Body of pancreas (tissue), 4 donors: ENCODE data around the gene CNKSR2. TPM values are rescaled to one million over a fixed set of nuclear protein-coding genes. Genes with fewer than 3 reads are reported as not detected.

ENCODE experiments used
- ATAC-seq: fragments of 150-250 bp; one replicate; pipeline ENCODE4 v1.9.1; 2016
- DNase-seq, 4 donors: peaks; one replicate each; pipeline ENCODE4 v3.0.0-alpha.2; 2019
- H3K27ac ChIP-seq, 4 donors: fragments of 200-600 bp; sonication (generic); 1 replicate in 3 of 4; 2 replicates in 1 of 4; pipeline versions ENCODE4 v1.5.1 to v1.6.1; 2016 to 2019; ENCODE audit warnings: mild to moderate bottlenecking in 1 of 4, mixed read lengths in 1 of 4, moderate library complexity in 1 of 4
- H3K27me3 ChIP-seq, 2 donors: fragments of 200-600 bp; sonication (generic); one replicate each; pipeline ENCODE4 v1.6.0; 2016; ENCODE audit warnings: mild to moderate bottlenecking in 1 of 2
- H3K36me3 ChIP-seq, 2 donors: fragments of 200-600 bp; sonication (generic); replicated peaks in 1 of 2; 2 replicates each; pipeline ENCODE4 v1.5.1; 2016; ENCODE audit warnings: low read depth in 2 of 2; ENCODE audit not compliant: insufficient read depth in 1 of 2
- H3K4me1 ChIP-seq: fragments of 200-600 bp; sonication (generic); one replicate; pipeline ENCODE4 v1.6.0; 2016
- H3K4me3 ChIP-seq, 2 donors: fragments of 200-600 bp; sonication (generic); 1 replicate in 1 of 2; 2 replicates in 1 of 2; pipeline ENCODE4 v1.5.1; 2016 to 2019
- H3K9me3 ChIP-seq, 3 donors: fragments of 200-600 bp; sonication (generic); 1 replicate in 2 of 3; 2 replicates in 1 of 3; pipeline ENCODE4 v1.5.1; 2016
- POLR2A ChIP-seq, 3 donors: fragments of 450-650 bp; IDR thresholded peaks; one replicate each; pipeline ENCODE4 v1.6.1; 2016; ENCODE audit warnings: antibody characterized with exemption in 3 of 3, mild to moderate bottlenecking in 2 of 3
- WGBS, 2 donors: methylation state at CpG; one replicate each; pipeline ENCODE4 v1.1.5; 2017; 5-methylcytosine and 5-hydroxymethylcytosine counted together
- intact Hi-C: fragments of 100-400 bp; cut with DNase I; formaldehyde crosslinking; loops from one replicate; pipeline ENCODE4 v1.15.1; 2023
- total RNA-seq, 2 donors: library from RNA; depleted of rRNA; stranded (reverse); fragments of >200 nt; gene quantifications; one replicate each; pipeline ENCODE4 v1.1.0, GENCODE V29; 2016
- TF ChIP-seq, protein P1 (sequence below), 7 experiments: fragments of 450-650 bp in 4 of 7; fragments of 200-600 bp in 3 of 7; sonication (generic) in 3 of 7; IDR thresholded peaks; one replicate each; pipeline ENCODE4 v1.5.1; 2016 to 2019; ENCODE audit warnings: antibody characterized with exemption in 7 of 7

The CNKSR2 gene
- total RNA-seq, 2 donors from 2014 or later = 9.9 to 60.0 TPM

DNA sequence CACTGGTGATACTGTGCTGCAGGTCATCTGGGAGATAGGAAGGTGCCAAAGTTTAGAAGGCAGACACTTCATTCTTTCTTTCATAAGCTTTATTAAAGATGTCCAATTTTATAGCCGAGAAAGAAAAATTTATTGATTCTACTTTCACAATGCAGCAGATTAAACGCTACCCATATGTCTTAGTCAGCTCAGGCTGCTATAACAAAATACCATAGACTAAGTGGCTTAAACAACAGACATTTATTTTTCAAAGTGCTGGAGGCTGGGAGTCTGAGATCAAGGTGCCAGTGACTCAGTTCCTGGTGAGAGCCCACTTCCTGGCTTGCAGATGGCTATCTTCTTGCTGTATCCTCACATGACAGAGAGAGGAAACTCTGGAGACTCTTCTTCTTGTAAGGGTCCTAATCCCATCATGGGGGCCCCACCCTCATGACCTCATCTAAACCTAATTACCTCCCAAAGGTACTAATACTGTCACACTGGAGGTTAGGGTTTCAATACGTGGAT, 317.3 kb downstream of the CNKSR2 start:
- no peak overlapping the region for H3K27ac ChIP-seq
- DNase-seq = no peak
- TF ChIP-seq, protein P1, sequence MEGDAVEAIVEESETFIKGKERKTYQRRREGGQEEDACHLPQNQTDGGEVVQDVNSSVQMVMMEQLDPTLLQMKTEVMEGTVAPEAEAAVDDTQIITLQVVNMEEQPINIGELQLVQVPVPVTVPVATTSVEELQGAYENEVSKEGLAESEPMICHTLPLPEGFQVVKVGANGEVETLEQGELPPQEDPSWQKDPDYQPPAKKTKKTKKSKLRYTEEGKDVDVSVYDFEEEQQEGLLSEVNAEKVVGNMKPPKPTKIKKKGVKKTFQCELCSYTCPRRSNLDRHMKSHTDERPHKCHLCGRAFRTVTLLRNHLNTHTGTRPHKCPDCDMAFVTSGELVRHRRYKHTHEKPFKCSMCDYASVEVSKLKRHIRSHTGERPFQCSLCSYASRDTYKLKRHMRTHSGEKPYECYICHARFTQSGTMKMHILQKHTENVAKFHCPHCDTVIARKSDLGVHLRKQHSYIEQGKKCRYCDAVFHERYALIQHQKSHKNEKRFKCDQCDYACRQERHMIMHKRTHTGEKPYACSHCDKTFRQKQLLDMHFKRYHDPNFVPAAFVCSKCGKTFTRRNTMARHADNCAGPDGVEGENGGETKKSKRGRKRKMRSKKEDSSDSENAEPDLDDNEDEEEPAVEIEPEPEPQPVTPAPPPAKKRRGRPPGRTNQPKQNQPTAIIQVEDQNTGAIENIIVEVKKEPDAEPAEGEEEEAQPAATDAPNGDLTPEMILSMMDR (IDR thresholded peaks at IDR 0.05) = no peak
- TF ChIP-seq POLR2A (IDR thresholded peaks at IDR 0.05) = no peak

DNA sequence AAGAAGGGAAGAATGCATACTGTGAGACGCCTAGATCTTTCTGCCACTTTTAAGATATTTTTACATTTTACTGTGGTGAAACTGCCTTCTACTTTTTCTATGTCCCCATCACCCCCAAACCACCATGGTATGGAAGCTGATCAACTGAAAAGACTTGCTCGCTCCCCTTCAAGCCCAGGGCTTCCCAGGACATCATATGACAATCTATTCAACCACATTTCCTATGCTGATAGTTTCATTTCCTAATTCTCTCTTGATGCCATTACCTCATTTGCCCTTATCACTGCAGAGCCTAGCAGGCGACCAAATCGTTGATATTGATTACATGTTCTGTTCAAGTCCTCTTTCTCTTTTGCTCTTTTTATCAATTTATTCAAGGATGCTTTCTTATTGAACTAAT, 324.1 kb downstream of the CNKSR2 start:
- WGBS, 2 donors = 43 to 62% methylated on average over 4 of the region's 4 CpGs

More for the DNA sequence above, 317.3 kb downstream of the CNKSR2 start:
- Histone ChIP-seq H3K9me3 (no peaks in the 10 kb centered on the region), H3K4me3 (no peak overlapping the region), H3K4me1 (no peaks in the 10 kb centered on the region), H3K27me3 (no peaks in the 10 kb centered on the region), H3K36me3 (no peaks in the 10 kb centered on the region)
- 76 to 89% methylated on average over 3 of the region's 3 CpGs for WGBS, 2 donors
- ATAC-seq = no peak
- intact Hi-C loops = no loop called here

DNA sequence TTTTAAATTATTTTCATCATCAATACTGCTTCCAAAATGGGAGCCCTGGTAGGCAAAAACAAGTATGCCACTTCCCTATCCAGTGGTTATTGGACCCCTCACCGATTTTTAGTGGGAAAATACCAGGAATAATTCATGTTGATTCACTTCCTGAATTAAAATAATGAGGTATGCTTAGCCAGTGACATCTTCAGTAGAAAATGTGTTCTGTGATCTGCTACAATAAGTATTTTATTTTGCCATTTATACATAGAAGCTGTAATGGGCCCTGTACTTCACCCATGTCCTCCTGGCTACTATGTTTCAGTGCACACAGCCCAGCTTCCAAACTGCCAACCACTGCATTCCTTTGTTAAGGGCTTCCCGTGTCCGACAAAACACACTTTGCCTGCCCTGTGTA, 324.9 kb downstream of the CNKSR2 start:
- 55 to 67% methylated on average over 3 of the region's 3 CpGs for WGBS, 2 donors
- H3K27ac ChIP-seq = no peak overlapping the region
- ATAC-seq = no peak

More for the DNA sequence above, 324.1 kb downstream of the CNKSR2 start:
- Histone ChIP-seq H3K4me3 (no peak overlapping the region), H3K27me3 (no peaks in the 10 kb centered on the region), H3K36me3 (no peaks in the 10 kb centered on the region), H3K9me3 (no peaks in the 10 kb centered on the region), H3K4me1 (no peaks in the 10 kb centered on the region), H3K27ac (no peak overlapping the region)
- DNase-seq = no peak
- intact Hi-C loops = no loop called here
- TF ChIP-seq, protein P1 (IDR thresholded peaks at IDR 0.05) = no peak
- no peak for TF ChIP-seq POLR2A (IDR thresholded peaks at IDR 0.05)
- no peak for ATAC-seq

DNA sequence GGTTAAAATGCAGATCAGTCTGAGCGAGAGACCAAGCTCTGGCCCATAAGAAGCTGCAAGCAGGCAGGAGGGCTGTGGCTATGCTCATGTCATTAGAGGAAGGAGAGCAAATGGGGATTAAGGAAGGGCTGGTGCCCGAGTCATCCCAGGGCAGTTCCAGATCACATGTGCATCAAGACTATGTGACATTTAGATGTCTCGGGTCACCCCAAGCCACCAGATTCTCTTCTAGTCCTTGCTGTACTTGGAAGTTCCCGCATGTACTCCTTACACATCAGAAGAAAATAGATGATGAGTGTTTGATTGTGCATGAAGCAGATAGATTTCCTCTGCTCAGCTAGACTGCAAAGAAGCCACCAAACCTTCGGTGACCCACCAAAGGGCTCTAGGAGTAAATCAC, 326.1 kb downstream of the CNKSR2 start:
- H3K27me3 ChIP-seq = no peaks in the 10 kb centered on the region
- H3K4me3 ChIP-seq = no peak overlapping the region
- H3K4me1 ChIP-seq = no peaks in the 10 kb centered on the region
- no peaks in the 10 kb centered on the region for H3K9me3 ChIP-seq
- H3K27ac ChIP-seq = no peak overlapping the region
- TF ChIP-seq POLR2A (IDR thresholded peaks at IDR 0.05) = no peak
- TF ChIP-seq, protein P1 (IDR thresholded peaks at IDR 0.05) = no peak
- ATAC-seq = no peak
- 85 to 87% methylated on average over 5 of the region's 5 CpGs for WGBS, 2 donors
- no peaks in the 10 kb centered on the region for H3K36me3 ChIP-seq
- intact Hi-C loops = no loop called here
- DNase-seq = no peak

More for the DNA sequence above, 324.9 kb downstream of the CNKSR2 start:
- intact Hi-C loops = no loop called here
- no peaks in the 10 kb centered on the region for H3K9me3 ChIP-seq
- TF ChIP-seq POLR2A (IDR thresholded peaks at IDR 0.05) = no peak
- TF ChIP-seq, protein P1 (IDR thresholded peaks at IDR 0.05) = no peak
- H3K4me1 ChIP-seq = no peaks in the 10 kb centered on the region
- H3K4me3 ChIP-seq = no peak overlapping the region
- H3K36me3 ChIP-seq = no peaks in the 10 kb centered on the region
- DNase-seq = no peak
- H3K27me3 ChIP-seq = no peaks in the 10 kb centered on the region

DNA sequence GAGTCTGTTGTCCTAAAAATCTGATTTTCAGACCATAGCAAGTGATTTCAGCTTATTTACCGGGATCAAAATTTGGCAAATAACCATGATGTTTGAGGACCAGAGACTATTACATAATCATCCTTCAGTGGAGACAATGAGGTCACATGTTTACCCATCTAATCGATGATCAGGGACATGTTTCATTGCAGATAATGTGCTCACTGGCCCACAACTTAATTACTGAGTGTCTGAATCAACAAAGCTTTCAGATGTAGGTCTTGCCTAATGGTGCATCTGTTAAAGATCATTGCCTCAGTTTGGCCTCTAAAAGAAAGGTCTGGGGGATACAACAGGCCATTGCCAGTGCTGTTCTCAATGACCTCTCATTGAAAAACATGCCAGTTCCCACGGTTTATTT, 326.7 kb downstream of the CNKSR2 start:
- 33 to 57% methylated on average over 2 to 3 of the region's 3 CpGs for WGBS, 2 donors
- intact Hi-C loops = no loop called here
- ATAC-seq (no peak), DNase-seq (no peak)
- Histone ChIP-seq H3K4me3 (no peak overlapping the region), H3K4me1 (no peaks in the 10 kb centered on the region), H3K9me3 (no peaks in the 10 kb centered on the region), H3K27ac (no peak overlapping the region), H3K36me3 (no peaks in the 10 kb centered on the region), H3K27me3 (no peaks in the 10 kb centered on the region)
- TF ChIP-seq, protein P1 (IDR thresholded peaks at IDR 0.05) = no peak
- TF ChIP-seq POLR2A (IDR thresholded peaks at IDR 0.05) = no peak
